Prostate gland (tissue), 2 donors: ENCODE data around the gene DPM2. TPM values are rescaled to one million over a fixed set of nuclear protein-coding genes. Genes with fewer than 3 reads are reported as not detected.
A peak's percentile ranks its signal among the peaks of the same experiment; 100 is the strongest.

ENCODE experiments used
- DNase-seq: peaks from one replicate; pipeline ENCODE4 v3.0.0-alpha.2; 2019; ENCODE audit warnings: low spot score
- H3K27ac ChIP-seq, 2 donors: fragments of 200-600 bp; sonication (generic); 2 replicates each; pipeline ENCODE4 v1.5.1; 2017 to 2019
- H3K27me3 ChIP-seq: fragments of 200-600 bp; sonication (generic); replicated peaks from 2 replicates; pipeline ENCODE4 v1.5.1; 2019; ENCODE audit not compliant: insufficient read depth
- H3K36me3 ChIP-seq, 2 donors: fragments of 200-600 bp; sonication (generic); 1 replicate in 1 of 2; 2 replicates in 1 of 2; pipeline versions ENCODE4 v1.5.1 to v1.8.1; 2017 to 2019
- H3K4me1 ChIP-seq: fragments of 200-600 bp; sonication (generic); replicated peaks from 2 replicates; pipeline ENCODE4 v1.5.1; 2019
- H3K4me3 ChIP-seq, 2 donors: fragments of 200-600 bp; sonication (generic); 2 replicates each; pipeline ENCODE4 v1.5.1; 2017 to 2019
- H3K9me3 ChIP-seq: fragments of 200-600 bp; sonication (generic); 2 replicates; pipeline ENCODE4 v1.5.1; 2017
- CTCF ChIP-seq, 4 experiments: fragments of 200-600 bp in 2 of 4; fragments of 450-650 bp in 2 of 4; sonication (generic) in 2 of 4; IDR thresholded peaks; 1 replicate in 3 of 4; 2 replicates in 1 of 4; pipeline ENCODE4 v1.5.1; 2016 to 2019; ENCODE audit warnings: antibody characterized with exemption in 4 of 4, mild to moderate bottlenecking in 2 of 4, moderate library complexity in 2 of 4
- POLR2A ChIP-seq: fragments of 450-650 bp; IDR thresholded peaks from one replicate; pipeline ENCODE4 v1.6.1; 2016; ENCODE audit warnings: antibody characterized with exemption, mild to moderate bottlenecking
- POLR2AphosphoS5 ChIP-seq: sonication (generic); formaldehyde crosslinking; IDR thresholded peaks from one replicate; pipeline ENCODE4 v1.6.1; 2017; ENCODE audit warnings: antibody characterized with exemption
- WGBS: methylation state at CpG from one replicate; pipeline ENCODE4 v1.1.5; 2018; 5-methylcytosine and 5-hydroxymethylcytosine counted together
- intact Hi-C: fragments of 100-400 bp; cut with DNase I; formaldehyde crosslinking; loops from one replicate; pipeline ENCODE4 v1.14.2; 2022
- total RNA-seq, 2 donors: library from RNA; depleted of rRNA; stranded (reverse); fragments of >200 nt; gene quantifications; one replicate each; pipeline ENCODE4 v1.1.0, GENCODE V29; 2016

The DPM2 gene
- total RNA-seq, 2 donors from 2014 or later: 28.1 to 28.2 TPM

GRCh38 chr9:127898433-127899127 lies 39.1 kb downstream of the DPM2 start:
- intact Hi-C loops: no loop called here
- no peak for DNase-seq
- H3K27ac ChIP-seq: peak overlapping the region; percentile 80 to 82
- peaks cover 4% of the 10 kb centered on the region for H3K4me1 ChIP-seq
- no peak for TF ChIP-seq POLR2A
- no peak for TF ChIP-seq CTCF (IDR thresholded peaks at IDR 0.05)
- TF ChIP-seq POLR2AphosphoS5: no peak
- 19% methylated on average over 32 of the region's 32 CpGs for WGBS
- H3K4me3 ChIP-seq: peak overlapping the region; percentile 75 to 88
- no peaks in the 10 kb centered on the region for H3K27me3 ChIP-seq
- H3K36me3 ChIP-seq: peaks cover 5 to 13% of the 10 kb centered on the region in 2 donors
- no peaks in the 10 kb centered on the region for H3K9me3 ChIP-seq

GRCh38 chr9:127897193-127897692 lies 40.4 kb downstream of the DPM2 start:
- intact Hi-C loops: loop anchor here (1.0 kb wide), 1 partner anchor 20 kb away; the partner anchor contains the start of gene AK1
- no peak for DNase-seq
- Histone ChIP-seq H3K4me1 (no peaks in the 10 kb centered on the region), H3K36me3 (peaks cover 8 to 21% of the 10 kb centered on the region in 2 donors), H3K4me3 (peak overlapping the region in 1 of 2 donors; percentile 2), H3K27ac (peak overlapping the region; percentile 80 to 82), H3K9me3 (no peaks in the 10 kb centered on the region), H3K27me3 (no peaks in the 10 kb centered on the region)
- TF ChIP-seq POLR2A: no peak
- no peak for TF ChIP-seq CTCF (IDR thresholded peaks at IDR 0.05)
- no peak for TF ChIP-seq POLR2AphosphoS5
- WGBS: 18% methylated on average over 19 of the region's 19 CpGs

GRCh38 chr9:127896395-127897192 lies 41.1 kb downstream of the DPM2 start:
- 61% methylated on average over 16 of the region's 16 CpGs for WGBS
- TF ChIP-seq CTCF (IDR thresholded peaks at IDR 0.05): no peak
- TF ChIP-seq POLR2AphosphoS5: no peak
- TF ChIP-seq POLR2A: no peak
- Histone ChIP-seq H3K4me3 (no peak overlapping the region), H3K36me3 (peaks cover 8 to 21% of the 10 kb centered on the region in 2 donors), H3K27ac (peak overlapping the region; percentile 80 to 82), H3K27me3 (no peaks in the 10 kb centered on the region), H3K4me1 (no peaks in the 10 kb centered on the region), H3K9me3 (no peaks in the 10 kb centered on the region)
- intact Hi-C loops: loop anchor here (1.0 kb wide), 1 partner anchor 19 kb away; the partner anchor contains the start of gene AK1
- no peak for DNase-seq

- TF ChIP-seq POLR2AphosphoS5 (no peak), POLR2A (no peak), CTCF (IDR thresholded peaks at IDR 0.05) (no peak)
- no peak overlapping the region for H3K27ac ChIP-seq
Measured at GRCh38 chr9:127895811-127896210, 41.8 kb downstream of the DPM2 start.

More at GRCh38 chr9:127895811-127896210, 41.8 kb downstream of the DPM2 start:
- peaks cover 8 to 21% of the 10 kb centered on the region in 2 donors for H3K36me3 ChIP-seq
- 95% methylated on average over 8 of the region's 8 CpGs for WGBS
- no peaks in the 10 kb centered on the region for H3K4me1 ChIP-seq
- no peak for DNase-seq
- H3K27me3 ChIP-seq: no peaks in the 10 kb centered on the region
- no peaks in the 10 kb centered on the region for H3K9me3 ChIP-seq
- intact Hi-C loops: no loop called here
- no peak overlapping the region for H3K4me3 ChIP-seq
